ENCODE measurements around the gene LRRC28.

LRRC28 gene

DNA sequence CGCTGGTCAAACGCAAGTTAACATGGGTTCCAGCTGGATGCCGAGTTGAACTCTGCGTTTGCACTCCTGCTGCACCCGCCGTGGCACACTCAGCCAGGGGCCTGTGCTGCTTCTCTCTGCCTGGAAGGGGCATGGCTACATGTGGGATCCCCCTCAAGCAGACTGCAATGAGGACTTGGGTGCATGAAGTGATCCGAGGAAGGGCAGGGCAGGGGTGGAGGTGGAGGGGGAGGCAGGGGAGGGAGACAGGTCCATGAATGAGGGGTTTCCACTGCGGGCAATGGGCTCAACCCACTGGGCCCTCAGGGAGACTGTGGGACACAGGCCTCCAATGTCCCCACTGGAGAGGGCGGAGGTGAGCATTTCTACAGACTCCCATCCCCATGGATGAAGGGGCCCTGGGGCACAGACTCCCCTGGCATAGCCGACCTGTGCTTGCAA is 172.9 kb downstream of the LRRC28 start:
- DNase-seq: no peak

DNA sequence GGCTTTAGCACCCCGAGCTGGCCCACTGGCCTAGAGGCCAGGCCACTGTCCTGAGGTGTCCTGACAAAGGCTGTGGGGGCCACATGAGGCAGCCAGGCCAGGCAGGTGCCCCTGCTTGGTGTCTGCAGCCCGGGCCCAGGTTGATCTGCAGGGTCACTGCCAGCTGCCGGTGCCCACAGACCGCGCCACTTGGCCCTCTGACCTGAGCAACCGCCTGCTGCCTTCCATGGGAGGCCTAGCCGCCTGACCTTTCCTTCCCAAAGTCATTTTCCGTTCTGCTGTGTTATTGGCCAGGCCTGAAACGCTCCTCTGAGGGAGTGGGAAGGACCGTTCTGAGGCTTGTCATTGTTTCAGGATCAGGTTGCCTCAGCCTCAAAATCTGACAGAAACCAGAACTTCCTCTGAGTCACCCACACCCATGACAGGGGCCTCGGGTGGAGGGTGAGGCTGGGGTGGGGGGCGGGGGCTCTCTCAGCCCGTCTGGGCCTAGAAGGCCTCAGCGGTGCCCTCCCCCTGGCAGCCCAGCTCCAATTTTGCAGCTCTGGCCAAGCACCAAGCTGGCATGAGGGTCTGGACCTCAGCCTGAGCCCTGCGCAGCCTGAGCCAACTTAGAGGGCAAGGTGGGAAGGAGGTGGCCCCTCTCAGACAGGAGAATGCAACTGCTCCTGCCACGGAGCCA is 173.8 kb downstream of the LRRC28 start:
- DNase-seq: no peak

DNA sequence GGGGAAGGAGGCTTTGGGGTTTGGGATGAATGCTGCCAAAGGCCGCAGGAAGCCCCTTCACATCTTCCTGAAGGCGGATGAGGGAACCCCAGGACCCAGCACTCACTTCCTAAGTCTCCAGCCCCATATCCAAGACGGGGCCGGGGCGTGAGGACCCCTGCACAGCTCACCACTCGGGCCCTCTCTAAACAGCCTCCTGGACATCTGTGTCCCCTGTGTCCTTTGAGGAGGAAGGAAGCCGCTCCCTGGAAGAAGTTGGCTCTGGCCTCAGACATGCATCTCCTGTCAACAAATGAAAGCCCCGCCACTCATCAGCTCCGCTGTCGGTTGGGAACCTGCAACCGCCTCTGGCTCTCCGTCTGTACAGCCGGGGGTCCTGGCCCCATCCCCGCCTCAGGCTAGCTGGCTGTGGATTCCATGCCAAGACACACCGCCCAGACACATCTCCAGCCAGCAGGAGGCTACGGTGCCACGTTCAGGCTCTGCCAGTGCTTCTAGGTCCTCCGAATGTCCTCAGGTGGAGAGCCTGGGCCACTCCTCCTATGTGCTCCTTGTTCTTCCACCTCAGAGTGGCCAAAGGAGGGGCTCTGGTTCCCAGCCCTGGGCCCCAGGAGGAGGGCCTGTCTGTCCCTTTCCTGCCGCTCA is 174.5 kb downstream of the LRRC28 start:
- peak; percentile 52 for DNase-seq

DNA sequence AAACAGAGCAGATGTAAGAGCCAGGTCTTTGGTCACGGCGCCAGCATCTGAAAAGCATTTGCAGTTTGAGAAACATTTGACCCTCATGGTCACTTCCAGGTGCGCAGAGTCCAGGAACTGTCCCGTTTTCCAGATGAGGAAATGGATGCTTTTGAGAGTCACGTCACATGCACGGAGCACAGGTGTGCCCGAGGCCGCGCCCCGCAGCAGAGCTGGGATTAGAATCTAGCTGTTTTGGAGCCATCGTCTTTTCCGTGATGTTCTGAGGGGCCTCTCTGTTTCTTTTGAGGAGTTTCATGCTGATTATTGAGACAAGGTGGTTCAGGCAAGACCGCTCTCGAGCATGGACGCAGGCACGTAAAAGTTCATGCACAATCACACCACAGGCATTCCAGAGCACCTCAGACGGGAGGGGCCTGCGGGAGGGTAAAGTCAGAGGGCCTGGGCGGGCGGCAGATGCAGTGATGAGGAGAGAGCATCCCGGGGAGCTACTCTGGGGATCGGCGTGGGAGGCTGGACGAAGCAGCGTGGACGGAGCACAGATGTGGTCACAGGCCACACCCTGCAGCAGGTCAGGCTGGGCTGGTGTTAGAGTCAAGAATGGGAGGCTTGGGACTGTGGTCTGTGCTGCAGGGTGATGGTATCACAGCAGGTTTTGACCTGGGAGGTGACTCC is 175.3 kb downstream of the LRRC28 start:
- DNase-seq: no peak

DNA sequence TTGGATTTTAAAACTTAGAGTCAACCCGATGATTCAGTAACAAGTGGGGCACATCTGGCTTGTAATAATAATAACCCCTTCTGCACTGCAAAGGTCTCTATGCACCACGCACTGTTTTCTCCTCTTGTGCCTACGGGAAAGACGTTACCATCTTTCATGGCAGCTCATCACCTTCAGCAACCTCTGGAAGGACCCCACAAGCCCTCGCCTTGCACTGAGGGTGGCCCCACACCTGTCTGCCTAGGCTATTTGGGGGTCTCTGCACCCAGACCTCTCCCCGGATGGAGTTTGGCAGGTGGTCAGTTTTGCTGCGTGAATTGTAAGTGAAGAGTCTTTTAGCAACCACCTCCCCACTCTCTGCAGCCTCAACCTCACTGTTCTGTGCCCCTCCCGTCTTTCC is 175.9 kb downstream of the LRRC28 start:
- DNase-seq: no peak

DNA sequence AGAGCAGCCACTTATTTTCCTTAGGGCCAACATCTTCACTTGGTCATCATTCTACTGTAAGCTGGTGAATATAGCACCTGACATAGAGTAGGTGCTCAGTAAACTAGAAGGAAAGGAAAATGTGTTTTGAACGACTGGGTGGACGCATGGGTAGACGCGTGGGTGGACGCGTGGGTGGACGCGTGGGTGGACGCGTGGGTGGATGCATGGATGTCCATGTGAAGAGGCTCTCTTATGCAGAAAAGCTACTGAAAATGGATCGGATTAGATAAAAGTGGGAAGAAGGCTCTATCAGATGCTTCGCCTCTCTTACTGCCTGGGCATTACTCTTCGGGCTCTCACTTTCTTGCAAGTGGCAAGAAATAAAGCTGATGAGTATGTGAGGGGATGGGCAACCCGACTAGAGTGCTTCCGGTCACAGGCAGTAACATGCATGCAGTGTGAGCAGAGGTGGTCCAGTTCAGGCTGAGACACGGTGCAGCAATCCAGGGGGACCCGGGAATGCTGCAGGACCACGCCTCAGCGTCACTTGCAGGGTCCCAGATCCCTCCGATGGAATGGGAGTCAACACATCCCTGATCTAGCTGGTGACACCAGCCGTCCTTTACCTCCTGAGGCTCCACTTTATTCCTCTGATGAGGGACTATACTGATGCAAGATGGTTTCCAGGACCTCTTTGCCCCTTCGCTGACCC is 176.5 kb downstream of the LRRC28 start:
- no peak for DNase-seq

DNA sequence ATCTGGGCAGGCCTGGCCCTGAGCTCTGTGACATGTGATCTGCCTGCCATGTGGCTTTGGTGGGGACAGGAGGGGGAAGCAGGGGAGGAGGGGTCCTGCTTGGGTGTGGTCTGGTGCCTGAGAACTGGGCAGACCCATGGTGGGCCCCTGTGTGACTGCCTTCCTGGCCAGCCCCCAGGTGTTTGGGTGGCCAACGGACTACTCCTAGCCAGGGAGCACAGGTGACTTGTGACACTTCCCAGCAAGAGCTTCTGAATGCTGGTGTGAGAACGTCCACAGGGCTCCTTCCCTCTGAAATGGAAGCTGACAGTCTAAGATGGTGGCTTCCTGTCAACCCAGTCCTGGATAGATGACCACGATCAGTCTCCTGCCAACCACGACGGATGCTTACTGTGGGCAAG is 178.4 kb downstream of the LRRC28 start:
- DNase-seq: no peak

DNA sequence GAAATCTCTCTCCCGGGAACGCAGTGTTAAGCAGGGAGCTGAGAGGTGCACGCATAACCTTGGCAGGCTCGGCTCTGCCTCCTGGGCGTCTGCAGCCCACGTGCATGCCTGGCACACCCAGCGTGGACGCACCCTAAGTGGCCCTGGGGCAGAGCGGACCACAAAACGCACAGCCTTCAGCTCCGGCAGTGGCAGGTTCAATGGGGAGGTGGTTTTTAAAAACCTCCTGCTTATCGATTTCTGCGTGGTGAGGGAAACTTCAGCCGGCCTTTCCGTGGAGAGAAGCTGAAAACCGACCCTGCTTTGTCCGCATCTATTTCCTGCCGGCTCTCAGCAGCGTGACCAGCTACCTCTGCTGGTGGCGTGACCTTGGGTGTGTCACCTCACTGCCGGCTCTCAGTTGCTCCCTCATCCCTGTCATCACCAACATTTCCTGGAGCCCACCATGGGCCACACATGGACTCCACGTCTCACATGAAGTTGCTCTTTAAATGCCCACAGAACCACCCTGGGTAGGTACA is 179.7 kb downstream of the LRRC28 start:
- no peak for DNase-seq

DNA sequence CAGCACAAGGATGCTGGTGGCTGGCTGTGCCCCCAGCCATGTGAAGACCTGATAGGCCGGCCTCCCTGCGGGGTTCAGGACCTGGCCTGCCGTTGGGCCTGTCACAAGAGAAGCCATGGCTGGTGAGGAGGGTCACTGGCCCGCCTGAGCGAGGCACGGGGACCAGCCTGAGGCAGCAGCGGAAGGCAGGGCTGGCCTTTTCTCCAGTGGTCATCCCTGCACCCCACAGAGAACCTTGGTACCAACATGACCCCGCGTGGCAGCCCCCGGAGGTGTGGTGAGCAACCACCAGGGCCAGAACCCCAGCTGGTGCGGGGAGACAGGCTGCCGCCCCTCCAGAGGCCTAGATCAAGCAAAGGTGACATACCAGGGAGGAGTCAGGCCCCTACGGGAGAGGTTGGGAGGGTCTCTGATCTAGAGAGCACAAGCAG is 180.4 kb downstream of the LRRC28 start:
- no peak for DNase-seq

DNA sequence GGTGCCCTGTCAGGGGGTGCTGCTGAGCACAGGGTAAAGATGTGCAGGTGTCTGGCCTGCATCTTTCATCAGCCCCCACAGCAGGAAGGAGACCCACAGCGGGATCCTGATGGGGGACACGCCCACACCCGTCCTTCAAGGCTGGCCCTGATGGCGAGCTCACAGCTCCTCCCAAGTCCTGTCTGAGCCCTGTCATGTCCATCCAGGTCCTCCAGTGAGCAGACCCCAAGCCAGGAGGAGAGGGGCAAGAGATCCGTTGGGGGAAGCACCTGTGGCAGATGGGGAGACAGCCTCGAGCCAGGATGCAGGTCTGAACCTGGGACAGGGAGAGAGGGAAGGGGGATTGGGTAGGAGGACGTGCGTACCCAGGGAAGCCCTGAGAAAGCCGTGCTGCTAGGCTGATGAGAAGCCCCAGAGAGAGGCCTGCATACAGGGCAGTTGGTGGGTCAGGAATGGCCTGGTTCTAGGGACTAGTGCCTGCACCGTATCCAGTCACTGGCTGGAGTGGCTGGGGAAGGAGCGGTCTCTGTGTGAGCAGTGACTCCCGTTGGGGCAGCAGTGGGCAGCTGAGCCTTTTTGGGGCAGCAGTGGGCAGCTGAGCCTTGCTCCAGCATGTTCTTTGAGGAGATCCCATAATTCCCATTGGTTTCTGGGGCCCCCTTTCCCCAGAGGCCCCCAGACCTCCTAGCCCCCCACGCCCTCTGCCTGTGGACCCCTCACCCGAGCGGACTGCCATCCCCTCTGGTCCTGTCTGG is 181.2 kb downstream of the LRRC28 start:
- DNase-seq: no peak

DNA sequence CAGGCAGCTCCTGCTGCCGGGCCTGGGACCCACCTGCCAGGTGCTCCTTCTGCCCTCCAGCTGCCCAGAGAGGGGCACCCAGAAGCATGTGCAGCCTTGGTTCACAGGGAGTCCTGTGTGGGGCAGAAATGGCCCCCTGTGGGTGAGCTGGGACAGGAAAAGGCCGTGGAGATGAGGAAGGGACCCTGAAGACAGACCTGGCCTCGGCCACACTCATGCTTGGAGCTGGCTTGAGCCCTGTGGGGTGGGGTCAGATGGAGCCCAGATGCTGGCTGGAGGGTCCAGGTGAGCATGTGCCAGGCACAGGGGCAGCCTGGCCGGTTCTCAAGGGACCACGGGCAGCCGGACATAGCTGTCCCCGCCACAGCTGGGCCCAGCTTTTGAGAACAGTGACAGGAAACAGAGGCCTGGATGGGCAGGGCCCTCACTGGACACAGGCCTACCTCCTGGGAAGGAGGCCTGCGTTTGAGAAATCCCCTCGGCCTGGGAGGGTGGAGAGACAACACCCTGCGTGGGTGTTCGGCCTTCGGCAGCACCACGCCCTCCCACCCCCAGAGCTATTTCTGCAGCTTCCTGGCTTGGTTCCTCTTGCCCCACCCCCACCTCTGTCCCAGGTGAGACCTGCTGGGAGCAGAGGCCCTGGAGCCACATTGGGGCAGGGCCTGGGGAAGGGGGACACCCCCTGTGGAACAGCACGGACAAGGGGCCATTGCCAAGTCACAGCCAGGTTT is 181.9 kb downstream of the LRRC28 start:
- DNase-seq: peak; percentile 24

DNA sequence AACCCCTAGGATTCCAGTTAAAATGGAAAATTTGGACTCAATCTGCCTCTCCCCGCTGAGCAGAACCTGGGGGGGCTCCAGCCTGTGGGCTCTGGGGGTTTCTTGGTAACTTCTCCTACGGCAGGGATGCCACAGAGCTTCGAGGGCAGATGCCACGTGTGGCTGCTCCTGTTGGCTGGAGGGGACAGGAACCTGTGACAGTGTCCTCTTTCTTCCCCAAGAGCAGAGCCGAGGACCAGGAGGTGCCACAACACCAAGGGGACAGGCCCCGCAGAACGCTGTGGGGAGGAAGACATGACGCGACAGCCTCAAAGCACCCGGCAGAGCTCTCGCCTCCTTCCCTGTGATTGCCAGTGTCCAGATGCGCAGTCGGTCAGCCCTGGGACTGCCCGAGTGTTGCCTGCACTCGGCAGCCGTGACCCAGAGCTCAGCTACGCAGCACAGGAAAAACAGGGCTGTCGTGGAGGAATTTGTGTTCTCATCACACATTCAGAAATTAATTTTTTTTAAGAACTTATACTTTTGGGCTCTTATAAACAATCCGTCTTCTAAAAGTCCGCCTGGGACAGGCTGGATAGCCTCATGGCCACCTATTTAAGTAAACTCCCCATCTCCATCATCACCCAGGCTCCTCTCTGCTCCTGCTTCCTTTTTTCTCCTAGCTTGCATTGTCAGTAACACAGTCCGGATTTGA is 182.6 kb downstream of the LRRC28 start:
- DNase-seq: no peak

DNA sequence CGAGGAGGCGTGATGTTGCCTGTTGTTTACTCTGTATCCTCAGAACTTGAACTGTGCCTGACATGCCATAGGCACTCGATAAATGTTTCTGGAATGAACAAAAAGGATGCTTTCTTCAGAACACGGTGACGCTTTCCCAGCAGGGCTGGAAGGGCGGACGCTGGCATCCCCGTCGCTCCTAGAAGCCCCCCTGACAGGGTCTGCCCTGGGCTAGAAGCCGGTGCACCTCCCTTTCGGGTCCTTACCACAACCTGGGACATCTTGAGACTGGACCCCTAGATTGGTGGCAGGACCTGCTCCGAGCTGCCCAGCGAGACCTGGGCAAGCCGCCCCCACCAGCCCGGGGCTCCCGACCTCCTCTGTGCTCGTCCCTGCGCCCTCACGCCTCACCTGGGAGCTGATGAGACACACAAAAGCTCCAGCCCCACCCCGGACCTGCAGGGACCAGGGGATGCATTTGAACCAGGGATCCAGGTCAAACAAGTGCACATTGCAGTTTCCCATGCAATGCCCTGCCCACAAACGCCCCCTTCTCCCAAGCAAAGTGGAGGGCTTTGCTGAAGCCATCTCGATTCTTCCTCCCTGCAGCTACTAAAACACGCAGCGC is 183.3 kb downstream of the LRRC28 start:
- no peak for DNase-seq

DNA sequence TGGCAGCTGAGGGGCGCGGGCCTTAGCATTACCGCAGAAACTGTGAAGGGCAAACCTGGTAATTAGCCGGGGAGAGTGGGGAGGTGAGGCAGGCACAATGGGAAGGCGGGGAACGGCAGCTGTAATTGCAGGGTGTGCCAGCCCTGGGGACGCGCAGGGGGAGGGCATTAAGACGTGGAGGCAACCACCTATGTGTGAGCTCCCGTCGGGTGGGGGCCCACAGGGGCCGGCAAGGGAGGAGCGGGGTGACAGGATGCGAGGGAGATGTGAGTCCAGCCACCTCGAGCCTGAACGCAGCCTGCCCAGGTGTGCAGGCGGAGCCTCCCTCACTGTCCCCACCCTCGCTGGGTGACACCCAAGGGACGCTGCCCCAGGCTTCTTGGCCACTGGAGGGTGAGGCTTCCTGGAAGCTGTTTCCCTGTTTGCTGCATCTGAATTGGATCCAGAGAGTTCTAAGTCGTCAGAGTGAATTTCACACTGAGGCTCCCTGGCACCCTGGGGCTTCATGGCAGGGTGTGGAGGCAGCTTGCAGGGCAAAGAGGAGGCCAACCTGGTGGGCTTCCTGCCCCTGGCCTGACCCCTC is 183.9 kb downstream of the LRRC28 start:
- DNase-seq: peak; percentile 99

DNA sequence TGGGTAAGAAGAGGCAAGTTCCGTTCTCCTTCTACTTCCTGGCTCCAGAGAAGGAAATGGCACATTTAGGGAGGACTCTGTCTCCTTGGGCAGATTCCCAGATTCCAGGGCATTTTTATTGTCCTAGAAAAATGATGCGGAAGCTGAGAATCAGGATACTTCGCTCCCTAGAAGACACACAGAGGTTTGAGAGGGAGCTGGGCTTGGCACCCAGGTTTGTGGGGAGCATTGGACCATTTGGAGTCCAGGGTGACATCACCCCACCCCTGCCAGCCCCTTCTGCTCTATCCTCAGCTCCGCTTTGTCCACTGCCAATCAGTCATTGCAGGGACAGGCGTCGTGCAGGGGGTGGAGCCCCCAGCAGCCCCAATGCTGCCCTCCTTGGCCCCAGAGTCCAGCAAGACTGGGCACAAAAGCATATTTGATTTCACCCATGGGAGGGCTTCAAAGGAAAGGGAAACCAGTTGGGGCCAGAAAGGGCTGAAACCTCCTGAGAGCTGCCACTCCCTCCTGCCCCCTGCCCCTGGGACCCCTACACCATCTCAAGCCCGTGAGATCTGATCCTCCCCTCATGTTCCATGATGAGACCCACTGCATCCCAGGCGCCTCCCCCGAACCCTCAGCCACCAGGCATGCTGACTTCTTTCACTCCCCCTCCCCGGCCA is 184.7 kb downstream of the LRRC28 start:
- DNase-seq: peak; percentile 53

DNA sequence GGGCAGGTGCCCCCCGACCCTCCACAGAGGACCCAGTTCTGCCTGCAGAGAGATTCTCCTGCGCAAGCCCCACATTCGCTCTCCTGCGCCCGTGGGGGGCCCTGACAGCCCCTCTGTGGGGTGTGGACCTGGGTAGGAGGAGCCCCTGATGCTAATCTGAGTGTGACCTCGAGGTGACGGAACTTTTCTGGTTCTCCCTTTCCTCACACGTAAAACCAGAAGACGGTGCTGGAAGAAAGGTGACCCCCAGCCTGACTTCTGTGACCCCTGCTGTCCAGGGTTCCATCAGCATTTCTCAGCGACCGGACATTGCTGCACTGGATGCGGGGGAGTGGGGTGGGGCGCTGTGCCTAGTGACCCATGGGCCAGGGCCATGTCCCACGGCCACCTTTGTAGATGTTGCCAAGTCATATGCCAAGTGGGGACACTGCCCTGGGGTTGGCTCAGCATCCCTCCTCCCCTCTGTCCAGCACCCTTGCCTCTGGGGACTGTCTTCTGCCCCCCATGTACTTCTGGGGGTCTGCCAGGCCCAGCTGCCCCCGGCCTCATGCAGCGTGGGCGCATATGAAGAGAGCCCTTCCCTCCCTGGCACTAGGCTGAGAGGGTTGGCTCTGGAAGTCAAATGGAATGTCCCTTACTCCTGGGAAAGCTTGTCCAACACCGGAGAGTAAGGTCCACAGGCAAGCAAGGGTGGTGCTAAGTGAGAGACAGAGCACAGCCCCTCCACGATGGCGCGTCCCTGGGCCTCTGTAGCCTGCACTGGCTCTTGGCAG is 185.4 kb downstream of the LRRC28 start:
- no peak for DNase-seq

DNA sequence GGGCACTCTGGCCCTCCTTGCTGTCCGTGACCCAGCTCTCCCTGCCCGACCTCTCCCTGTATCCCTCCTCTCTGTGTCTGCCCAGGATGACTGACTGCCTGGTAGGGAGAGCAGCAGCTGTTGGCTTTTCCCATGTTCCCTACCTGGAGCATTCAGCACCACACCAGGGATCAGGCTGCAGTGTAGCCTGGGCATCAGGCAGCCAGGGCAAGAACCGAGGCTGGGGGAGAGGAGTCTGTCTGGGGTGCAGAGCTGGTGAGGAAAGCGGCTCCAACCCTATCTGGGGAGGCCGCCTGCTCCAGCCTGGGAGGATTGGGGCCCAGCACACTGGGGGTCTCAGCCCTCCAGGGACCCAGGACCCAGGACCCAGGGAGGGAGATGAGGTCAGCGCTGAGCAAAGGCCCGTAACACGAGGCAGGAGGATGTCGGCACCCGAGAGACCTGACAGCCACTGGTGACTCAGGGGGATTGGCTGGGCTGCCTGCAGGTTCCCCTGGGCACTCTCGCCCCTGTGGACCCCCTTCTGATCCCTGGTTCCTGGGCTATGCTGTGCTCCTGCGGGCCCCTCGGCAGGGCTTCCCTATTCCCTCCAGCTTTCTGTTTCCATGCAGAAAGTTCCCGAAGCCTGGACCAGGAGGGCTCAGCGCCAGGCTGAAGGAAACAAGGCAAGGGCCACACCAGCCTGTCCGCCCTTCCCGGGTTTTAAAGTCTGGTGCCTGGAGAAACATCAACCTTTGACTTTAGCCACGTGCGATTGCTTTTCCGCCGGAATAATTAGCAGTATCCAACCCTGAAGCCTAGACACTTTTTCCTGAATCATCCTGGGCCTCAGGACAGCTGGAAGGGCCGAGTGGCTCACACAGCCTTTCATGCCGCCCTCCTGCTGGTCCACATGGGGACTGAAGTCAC is 186.3 kb downstream of the LRRC28 start:
- DNase-seq: peak; percentile 32

DNA sequence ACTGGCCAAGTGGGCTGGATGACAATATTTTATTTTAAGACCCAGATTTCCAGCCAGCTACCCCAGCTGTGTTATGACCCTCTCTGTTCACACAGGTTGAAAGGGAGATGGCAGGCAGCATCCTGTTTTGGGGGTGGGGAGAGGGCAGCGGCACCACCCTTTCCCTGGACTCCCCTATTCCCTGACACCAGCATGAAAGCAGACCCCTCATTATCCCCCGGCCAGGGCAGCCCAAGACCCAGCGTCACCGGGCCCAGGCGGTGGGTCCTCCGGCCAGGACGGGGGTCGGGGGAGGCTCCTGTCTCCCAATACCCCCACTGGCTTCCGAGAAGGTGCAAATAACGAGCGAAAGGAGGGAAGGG is 186.9 kb downstream of the LRRC28 start:
- DNase-seq: no peak

Measured in NCI-H69 (cell line).